VCaP (cell line): ENCODE data around the gene CLCA1.

Experiments
- H3K27ac ChIP-seq: fragments of 450-650 bp; 2 replicates; pipeline ENCODE4 v1.5.1; 2017
- CTCF ChIP-seq: fragments of 450-650 bp; conservative IDR thresholded peaks from 2 replicates; pipeline ENCODE4 v1.5.1; 2017; ENCODE audit warnings: mild to moderate bottlenecking, moderate library complexity

Gene CLCA1

GRCh38 chr1:86468501-86468977 lies at the start of gene CLCA1:
TSS of gene CLCA1 (plus strand) at chr1:86468927. CDS start at chr1:86468972, 45 bp downstream.
- TF ChIP-seq CTCF = no peak

GRCh38 chr1:86419277-86419903 lies 49.3 kb upstream of the CLCA1 start:
- no peak overlapping the region for H3K27ac ChIP-seq
- TF ChIP-seq CTCF = peak; percentile 79

More at GRCh38 chr1:86468501-86468977, at the start of gene CLCA1:
- H3K27ac ChIP-seq = no peak within 1 kb of the TSS

GRCh38 chr1:86421601-86422280 lies 47.0 kb upstream of the CLCA1 start:
- no peak overlapping the region for H3K27ac ChIP-seq

GRCh38 chr1:86423473-86423872 lies 45.3 kb upstream of the CLCA1 start:
- H3K27ac ChIP-seq = no peak overlapping the region
- TF ChIP-seq CTCF = no peak

More at GRCh38 chr1:86421601-86422280, 47.0 kb upstream of the CLCA1 start:
- TF ChIP-seq CTCF = no peak

- TF ChIP-seq CTCF = no peak
- H3K27ac ChIP-seq = no peak within 1 kb of the TSS
Measured at GRCh38 chr1:86423873-86424272, 44.9 kb upstream of the CLCA1 start, which contains the start of gene CLCA2. TSS of gene CLCA2 (plus strand) at chr1:86424171. CDS start at chr1:86424248, 77 bp downstream.

- no peak for TF ChIP-seq CTCF
- no peak overlapping the region for H3K27ac ChIP-seq
Measured at GRCh38 chr1:86429122-86429725, 39.5 kb upstream of the CLCA1 start.

- H3K27ac ChIP-seq = no peak overlapping the region
- TF ChIP-seq CTCF = no peak
Measured at GRCh38 chr1:86429835-86430234, 38.9 kb upstream of the CLCA1 start.
